GM19328 (cell line): ENCODE data around the gene PTPRT.

Experiments used
- ATAC-seq: cut with Tn5 transposase; IDR thresholded peaks from one replicate; pipeline ENCODE4 v1.9.1; 2021; ENCODE audit warnings: mild to moderate bottlenecking, moderate library complexity; ENCODE audit not compliant: unreplicated experiment

Gene PTPRT

DNA sequence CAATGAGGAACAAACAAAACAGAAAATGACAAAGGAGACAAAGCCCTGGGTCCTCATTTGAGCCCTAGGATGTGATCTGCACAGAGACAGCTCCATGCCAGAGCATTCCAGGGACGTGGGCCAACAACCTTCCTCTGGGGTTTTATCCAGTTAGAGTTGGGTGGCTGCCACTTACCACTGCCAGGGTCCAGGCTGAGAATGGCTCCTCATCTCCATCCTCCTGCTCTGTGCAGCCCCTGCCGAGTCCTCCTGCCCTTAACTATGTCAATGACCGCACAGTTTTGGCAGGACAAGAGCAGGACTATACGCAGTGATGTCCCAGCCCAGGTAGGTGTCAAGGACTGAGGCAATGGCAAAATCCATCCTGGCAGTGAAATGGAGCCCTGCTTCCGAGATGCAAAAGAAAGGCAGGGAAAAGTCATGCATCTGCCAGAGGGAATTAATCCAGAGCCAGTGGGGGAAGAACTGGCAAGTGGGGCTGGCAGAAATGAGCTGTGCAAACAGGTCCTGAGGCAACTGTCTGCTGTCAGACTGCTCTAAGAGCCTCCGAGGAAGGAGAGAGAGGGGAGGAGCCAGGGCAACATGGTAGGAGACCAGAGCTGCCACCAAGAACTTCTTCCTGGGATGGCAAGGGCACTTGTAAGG, 449.4 kb downstream of the PTPRT start:
- ATAC-seq = no peak

DNA sequence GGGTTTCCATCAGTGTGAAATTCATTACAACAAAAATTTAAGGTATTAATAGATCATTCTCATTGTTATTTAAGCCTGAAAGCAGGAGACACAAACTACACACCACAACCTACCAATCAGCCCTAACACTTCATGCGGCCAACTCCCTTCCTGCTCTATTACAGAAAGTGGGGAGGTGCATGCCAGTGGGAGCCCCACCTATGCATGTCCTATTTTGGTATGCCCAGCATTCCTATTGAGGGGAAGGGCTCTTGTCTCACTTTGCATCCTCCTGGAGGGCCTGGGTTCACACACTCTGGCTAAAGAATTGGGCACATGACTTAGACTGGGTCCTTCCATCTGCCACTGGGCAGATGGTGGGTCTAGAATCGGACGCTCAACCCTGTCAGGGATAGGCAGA, 450.0 kb downstream of the PTPRT start:
- ATAC-seq = no peak

DNA sequence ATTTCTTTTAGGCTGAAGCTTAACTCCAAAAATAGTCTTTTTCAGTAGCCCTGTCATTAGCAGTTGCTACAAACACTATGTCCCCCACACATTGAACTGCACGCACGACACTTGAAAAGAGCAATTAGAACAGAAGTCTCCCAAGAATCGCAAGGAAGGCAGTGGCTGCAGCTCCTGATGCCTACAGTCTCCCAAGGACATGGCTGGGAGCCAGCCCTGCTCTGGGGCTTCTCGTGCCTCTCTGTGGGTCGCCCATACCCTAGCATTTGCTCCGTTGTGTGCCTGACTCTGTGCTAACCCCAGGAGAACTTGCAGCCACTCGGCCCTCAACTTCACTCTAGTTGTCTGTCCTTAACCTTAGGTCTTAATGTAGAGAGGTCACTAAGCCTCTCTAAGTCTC, 454.2 kb downstream of the PTPRT start:
- no peak for ATAC-seq

DNA sequence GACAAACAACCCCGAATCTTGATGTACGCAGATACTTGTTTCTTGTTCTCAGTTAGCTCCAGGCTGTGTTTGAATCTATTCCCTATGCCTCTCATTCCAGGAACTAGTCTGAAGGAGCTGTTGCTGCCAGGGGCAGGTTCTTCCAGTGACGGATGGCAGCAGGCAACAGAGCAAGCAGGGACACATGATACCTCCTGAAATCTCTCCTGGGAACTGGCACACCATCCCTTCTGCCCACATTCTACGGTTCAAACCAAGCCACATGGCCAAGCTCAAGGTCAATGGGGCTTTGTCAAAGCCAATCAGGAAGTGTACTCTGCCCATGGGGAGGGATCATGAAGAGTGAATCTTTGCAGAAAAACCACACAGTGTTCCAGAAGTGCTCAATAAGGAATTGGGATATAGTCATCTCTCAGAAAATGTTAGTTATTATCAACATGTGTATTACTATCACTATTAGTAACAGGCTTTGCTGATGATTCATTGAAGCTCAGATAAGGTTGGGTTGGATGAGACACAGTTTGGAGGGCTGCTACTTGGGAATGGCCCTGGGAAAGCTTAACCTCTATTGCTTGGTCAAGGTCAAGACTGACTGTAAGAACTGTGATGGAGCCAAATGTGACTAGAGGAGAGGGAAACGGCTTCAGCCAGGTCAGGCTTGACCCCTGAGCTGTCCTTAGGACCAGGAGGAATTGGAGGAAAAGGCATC, 454.9 kb downstream of the PTPRT start:
- ATAC-seq = no peak

DNA sequence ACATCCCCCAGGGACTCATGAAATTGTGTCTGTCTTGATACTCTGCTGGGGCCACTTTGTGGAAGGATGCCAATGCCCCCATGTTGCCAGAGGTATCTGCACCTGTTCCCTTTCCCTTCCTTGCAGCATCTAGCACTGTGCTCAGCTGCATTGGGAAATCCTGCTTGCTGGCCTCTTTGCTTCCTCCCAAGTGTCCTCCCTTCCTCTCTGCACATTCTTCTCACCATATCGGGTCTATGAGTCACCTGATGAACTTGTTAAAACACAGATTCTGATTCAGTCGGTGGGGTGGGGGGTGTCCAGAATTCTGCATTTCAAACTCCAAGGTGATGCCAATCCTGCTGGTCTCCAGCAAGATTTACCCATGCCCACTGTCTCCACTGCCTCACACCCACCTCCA, 467.8 kb downstream of the PTPRT start:
- no peak for ATAC-seq

DNA sequence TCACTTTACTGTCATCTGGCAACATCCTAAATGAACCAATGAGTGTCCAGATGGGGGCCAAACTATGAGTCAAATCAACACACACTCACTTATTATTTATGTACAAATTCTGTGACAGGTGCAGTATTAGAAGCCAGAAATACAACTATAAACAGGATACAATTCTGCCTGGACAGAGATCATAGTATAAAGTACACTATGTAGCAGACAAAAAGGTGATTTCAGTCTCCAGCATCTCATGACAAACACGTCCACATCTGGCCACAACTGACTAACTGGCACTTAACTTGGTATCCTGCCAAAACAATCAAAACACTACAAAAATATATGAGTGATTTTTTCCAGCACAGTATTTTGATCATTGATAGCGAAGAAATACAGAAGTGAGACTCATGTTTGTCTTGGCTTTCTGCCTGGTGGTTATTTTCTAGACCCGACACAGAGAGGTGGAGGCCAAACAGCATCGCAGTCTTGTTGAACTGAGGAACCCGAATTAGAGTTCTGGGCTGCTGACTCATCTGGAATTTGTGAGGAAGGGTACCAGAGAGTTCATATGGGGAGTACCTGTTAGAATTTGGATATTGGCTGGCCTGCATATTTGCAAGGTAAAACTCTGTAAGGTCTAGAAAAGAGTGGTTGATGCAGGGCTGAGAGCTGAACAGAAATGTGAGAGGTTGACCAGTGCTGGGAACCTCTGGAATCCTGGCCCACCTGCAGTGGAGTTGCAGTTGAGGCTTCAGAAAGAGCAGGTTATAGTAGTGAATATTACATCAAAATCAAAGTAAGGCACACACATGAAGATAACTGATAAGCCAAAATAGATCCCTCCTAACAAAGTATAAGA, 475.2 kb downstream of the PTPRT start:
- no peak for ATAC-seq

DNA sequence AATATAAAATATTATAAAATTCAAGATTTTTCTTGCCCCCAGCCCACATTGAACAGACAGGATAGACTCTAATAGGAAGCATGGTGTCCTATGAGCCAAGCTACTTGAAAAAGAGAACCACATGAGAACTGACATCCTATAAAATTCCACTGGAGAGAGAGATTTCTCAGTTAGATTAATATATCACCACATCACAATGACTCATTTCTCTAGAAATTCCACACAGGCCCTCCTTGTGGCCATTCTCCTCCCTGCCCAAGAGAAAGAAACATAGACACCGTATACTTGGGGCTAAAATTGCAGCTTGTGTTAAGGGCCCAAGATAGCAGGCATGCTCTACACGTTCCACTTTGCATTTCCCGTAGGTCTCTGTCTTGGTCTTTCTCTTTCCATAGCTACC, 481.4 kb downstream of the PTPRT start:
- no peak for ATAC-seq

DNA sequence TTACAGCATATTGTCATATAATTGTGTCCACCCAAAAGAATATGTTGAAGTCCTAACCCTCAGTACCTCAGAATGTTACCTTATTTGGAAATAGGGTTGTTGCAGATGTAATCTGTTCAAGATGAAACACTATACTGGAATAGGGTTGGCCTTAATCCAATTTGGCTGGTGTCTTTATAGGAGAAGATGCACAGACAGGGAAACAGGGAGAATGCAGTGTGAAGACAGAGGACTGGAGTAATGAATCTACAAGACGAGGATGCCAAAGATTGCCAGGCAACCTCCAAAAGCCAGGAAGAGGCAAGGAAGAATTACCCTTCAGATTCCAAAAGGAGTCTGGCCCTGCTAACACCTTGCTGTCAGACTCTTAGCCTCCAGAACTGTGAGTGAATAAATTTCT, 482.9 kb downstream of the PTPRT start:
- ATAC-seq = no peak

DNA sequence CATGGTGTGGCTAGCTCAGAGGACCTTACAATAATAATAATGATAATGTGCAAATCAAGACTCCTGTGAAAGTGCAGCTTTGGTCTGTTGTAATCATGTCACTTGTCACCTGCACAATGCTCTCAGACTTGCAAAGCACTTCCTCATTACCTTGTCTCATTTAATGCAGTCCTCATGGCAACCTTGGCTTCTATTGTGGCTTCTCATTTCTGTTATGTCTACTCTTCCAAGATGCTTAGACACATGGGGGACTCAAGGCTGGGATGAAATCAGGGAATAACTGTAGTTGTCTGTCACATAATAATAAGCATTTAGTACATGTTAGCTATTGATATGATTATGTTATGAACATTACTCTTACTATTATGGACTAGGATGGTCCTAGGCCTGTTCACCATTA, 484.2 kb downstream of the PTPRT start:
- no peak for ATAC-seq

DNA sequence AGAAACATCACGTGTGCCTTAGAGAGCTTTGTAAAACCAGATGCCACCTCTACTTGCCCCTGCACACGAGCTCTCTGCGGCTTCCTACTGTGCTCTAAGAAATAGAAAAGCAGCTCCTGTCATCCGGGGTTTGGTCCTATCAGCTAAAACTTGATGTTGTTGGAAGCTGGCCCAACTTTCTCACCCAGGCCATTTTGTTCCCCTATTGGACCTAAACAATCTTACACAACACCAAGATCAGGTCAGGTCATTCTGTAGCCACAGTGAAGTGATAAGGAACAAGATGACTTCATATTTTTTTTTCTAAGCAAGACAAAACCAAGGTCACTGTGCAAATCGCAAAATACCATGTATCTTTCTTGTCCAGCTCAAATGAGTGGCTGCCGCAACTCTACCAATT, 486.0 kb downstream of the PTPRT start:
- no peak for ATAC-seq

DNA sequence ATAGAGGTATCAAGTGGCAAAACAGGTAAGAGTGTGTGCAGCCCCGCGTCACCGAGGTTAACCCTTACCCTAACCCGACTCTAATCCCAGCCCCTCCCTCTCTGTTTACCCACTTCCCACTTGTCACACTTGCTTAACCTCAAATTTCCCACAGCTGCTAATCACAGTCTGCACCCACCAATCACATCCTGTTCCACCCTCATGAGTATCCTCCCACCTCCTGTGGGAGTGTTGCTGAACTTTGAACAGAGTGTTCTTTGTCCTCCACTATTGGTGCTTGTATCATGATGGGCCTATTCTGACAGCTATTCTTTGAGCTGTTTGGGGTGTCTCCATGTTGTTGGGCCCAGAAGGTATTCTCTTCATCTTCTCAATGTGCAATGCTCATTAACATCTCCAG, 487.8 kb downstream of the PTPRT start:
- ATAC-seq = no peak

DNA sequence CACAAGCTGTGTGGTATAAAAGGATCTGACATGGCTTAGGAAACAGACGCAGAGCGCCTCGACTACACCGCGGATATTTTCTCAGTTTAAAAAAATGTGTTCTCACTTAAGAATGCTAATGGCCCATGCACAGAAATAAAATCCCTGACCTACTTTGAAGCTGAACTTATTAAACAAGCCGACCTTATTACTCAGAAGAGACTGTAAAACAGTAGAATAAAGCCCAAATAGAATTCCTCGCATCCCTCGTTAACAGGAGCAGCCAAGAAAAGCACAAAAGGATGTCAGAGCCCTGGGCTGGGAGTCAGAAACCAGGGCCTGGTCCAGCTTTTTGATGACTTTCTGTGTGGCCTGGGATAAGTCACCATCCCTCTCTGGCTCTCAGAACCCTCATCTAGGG, 489.3 kb downstream of the PTPRT start:
- ATAC-seq = no peak

DNA sequence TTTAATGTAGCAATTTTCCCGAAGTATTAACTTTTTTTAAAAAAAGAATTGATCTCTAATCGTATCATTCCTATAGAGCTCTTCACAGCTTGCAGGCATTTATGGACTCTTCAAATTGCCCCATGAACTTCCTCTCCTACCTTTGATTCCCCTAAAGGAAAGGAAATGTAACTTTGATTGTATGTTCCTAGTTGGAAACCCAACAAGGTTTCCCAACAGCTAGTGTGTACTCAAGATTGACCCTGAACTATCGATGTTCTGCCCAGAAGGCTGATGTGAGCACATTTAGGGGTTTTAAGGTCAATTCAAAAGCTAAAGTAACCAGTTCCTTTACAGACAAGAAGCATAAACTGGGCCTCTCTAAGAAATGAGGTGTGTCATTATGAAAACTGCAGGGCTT, 491.7 kb downstream of the PTPRT start:
- ATAC-seq = no peak

DNA sequence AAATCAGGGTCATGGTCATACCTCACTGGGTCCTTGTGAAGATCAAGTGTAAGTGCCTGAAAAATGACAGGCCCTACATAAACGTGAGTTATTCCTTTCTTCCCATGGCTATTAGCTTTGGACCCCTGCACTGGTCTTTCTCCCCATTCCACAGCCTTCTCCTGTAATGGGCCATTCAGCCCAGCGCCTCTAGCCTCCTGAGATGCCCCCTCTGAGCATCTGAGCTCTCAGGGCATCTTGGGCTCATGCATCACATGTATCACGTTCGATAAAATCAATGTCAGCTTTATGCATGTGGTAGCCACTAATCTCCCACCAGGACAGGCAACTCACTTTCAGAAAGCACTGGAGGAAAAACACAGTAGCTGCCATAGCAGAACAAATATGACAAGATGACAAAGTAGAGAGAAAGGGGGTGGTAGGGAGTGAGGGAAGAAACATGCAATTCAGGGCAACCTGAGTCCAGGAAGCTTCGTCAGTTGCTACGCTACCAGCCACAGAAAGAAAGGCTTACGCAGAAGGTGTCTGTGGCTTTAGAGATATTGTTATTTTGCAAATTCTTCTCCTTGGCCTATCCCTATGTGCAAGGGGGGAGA, 498.8 kb downstream of the PTPRT start:
- ATAC-seq = no peak

DNA sequence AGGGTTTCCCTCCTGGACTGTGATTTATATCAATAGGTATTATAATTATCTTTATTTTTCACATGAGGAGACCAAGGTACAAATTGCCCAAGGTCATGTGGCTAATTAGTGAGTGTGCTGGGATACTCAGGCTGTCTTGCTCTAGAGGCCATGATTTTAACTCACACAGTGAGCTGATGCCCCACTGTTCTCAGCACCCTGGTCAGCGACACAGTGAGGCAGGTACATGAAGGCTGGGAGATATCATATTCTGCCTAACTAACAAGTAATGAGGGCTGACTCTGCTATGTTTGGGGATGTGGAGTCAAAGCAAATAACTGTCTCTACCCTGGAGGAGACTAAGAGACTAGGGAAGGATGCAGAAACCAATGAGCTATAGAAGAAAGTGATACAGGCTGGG, 501.1 kb downstream of the PTPRT start:
- no peak for ATAC-seq

DNA sequence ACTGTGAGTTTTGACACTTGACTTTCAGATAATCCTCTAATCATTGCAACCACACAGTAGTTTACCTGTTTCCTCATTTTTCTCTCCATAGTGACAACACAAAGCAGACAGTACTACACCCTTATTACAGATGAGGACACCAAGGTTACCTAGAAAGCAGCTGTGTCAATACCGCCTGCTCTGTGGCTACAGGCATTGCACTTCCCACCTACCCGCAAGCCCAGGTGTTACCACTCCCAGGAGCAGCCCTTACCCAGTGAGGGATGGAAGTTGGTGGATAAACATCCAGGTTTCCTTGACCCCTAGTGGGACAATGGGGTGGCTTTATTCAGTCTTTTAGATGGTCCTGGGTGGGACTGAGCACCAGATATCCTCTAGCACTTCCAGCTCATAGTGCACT, 503.6 kb downstream of the PTPRT start:
- ATAC-seq = no peak

DNA sequence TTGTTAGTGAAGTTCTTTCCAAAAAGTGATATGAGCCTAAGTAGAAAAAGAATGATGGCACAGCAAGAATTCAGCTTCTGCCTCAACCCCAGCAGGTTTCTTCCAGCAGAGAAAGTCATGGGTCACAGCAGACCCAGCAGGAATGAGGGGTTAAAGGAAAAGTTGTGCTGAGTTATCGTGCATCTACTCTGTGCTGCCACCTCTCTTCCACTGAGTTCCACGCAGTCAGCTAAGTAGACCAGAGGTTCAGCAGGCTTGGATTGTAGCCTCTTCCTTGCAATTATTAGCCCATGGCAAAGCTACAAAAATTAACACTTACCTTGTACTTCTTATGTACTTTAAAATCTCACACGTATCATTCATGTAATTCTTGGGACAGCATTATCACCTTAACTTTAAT, 510.8 kb downstream of the PTPRT start:
- no peak for ATAC-seq

DNA sequence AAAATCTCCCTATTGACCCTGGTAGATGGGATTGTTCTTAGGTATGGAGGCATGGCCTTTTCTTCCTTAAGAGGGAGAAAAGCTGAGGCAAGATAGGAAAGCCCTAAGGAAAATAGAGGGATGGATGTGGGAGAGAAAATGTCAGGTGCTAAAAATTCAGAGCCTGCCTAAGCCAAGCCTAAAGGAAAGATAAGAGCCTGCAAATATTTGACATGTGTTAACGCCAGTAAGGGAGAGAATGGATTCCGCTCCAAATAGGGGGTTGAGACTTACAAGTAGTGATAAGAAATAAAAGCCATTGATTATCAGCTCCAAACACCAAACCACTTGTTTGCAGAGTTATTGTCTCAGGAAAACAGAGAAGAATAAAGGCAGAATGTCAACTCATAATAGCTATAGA, 533.6 kb downstream of the PTPRT start:
- ATAC-seq = no peak

DNA sequence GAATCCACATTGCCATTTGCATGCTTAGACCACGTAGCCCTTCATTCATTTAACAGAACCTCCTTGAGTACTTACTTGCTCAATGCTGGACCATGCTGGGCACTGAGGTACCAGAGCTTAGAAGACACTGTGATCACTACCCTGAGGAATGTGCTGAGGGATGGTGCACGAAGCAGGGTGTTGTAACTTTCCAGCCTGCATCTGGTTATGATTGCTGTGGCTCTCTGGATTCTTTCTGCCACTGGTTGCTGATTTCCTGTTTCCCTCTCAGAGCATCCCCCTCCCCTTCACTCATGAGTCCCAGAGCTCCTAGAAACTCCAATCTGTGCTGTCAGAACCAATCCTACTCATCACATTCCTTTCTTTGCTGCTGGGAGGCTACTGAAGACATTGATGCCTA, 537.4 kb downstream of the PTPRT start:
- no peak for ATAC-seq

DNA sequence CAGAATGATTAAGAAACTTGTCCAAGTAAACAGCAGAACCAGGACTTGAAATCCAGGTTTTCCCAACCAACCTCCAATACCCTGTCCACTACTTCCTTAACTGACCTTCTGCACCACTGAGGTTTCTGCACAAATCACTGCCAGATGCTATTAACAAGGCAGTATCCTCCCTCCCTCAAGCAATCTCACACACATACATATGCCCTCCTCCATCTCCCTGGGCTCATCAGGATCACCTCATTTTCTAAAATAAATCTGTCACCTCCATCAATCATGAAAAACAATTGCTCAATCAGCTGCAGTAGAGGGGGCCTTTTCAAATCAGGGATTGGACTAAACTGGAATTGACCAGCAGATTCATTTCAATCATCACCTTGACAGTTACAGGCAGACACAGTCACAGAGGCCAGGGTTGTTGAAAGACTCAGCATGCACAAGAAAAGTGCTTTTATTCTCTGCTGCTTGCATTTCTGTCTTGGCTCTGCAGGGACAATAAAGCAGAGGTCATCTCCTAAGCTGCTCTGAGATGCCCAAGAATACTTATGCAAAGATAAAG, 539.4 kb downstream of the PTPRT start:
- no peak for ATAC-seq

DNA sequence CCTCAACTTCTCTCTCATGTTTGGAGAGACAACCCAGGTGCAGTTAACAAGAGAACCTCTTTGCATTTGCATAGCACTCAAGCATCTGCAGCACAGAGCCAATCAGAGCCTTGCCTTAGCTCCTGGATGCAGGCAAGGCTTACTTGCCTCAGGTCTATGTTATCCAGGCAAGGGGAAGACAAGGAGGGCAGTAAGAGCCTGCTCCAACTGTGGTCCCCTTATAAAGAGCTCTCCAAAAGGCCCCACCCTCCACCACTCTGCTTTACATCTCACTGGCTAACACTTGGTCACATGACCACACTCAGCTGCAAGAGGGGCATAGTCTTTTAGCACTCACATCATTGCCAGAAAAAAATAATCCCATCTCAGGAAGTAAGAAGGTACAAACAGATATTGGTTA, 540.0 kb downstream of the PTPRT start:
- ATAC-seq = no peak
